ENCODE measurements around the gene WDR47. TPM values are rescaled to one million over a fixed set of nuclear protein-coding genes. Genes with fewer than 3 reads are reported as not detected.

Gene WDR47
- polyA plus RNA-seq, 1 experiment = 7.3 TPM

GRCh38 chr1:108983114-108983513 lies 58.8 kb downstream of the WDR47 start:
- ChIA-PET POLR2A (no interaction called here), CTCF (interaction anchor here (0.7 to 1.4 kb wide), 2 partner anchors 10 to 49 kb away, joined by 3 to 4 read pairs; no protein-coding TSS in a partner anchor)
- Histone ChIP-seq H3K36me3 (ENCODE audit: control insufficient read depth, insufficient read depth, low read length) (peaks cover 3% of the 10 kb centered on the region; the same call in 1 of the 2 replicates), H3K27me3 (ENCODE audit: control insufficient read depth, insufficient read depth, low read length) (no peaks in the 10 kb centered on the region), H3K4me3 (ENCODE audit: low read depth, low read length) (no peak overlapping the region)
- TF ChIP-seq CTCF (IDR thresholded peaks at IDR 0.05; ENCODE audit: insufficient read depth, low read depth, low read length) = no peak
- no peak for DNase-seq (ENCODE audit: low read depth)

- ChIA-PET POLR2A (interaction anchor here (0.6 kb wide), 1 partner anchor 800 kb away, joined by 3 read pairs; no protein-coding TSS in a partner anchor), CTCF (interaction anchor here (0.6 kb wide), 1 partner anchor 26 kb away, joined by 3 read pairs; no protein-coding TSS in a partner anchor)
- peaks cover 2% of the 10 kb centered on the region for H3K36me3 ChIP-seq (ENCODE audit: control insufficient read depth, insufficient read depth, low read length)
- no peaks in the 10 kb centered on the region for H3K27me3 ChIP-seq (ENCODE audit: control insufficient read depth, insufficient read depth, low read length)
- no peak overlapping the region for H3K4me3 ChIP-seq (ENCODE audit: low read depth, low read length)
- TF ChIP-seq CTCF (IDR thresholded peaks at IDR 0.05; ENCODE audit: insufficient read depth, low read depth, low read length) = no peak
- no peak for DNase-seq (ENCODE audit: low read depth)
These were observed 65.2 kb downstream of the WDR47 start for GRCh38 chr1:108976658-108977057.

- Histone ChIP-seq H3K4me3 (ENCODE audit: low read depth, low read length) (no peak overlapping the region), H3K27me3 (ENCODE audit: control insufficient read depth, insufficient read depth, low read length) (no peaks in the 10 kb centered on the region), H3K36me3 (ENCODE audit: control insufficient read depth, insufficient read depth, low read length) (peaks cover 3% of the 10 kb centered on the region)
- POLR2A ChIA-PET = no interaction called here
- TF ChIP-seq CTCF (IDR thresholded peaks at IDR 0.05; ENCODE audit: insufficient read depth, low read depth, low read length) = no peak
- no peak for DNase-seq (ENCODE audit: low read depth)
- CTCF ChIA-PET = interaction anchor here (1.8 kb wide), 1 partner anchor 9 kb away, joined by 4 read pairs; no protein-coding TSS in a partner anchor
These were observed 69.0 kb downstream of the WDR47 start for GRCh38 chr1:108972951-108973350.

- POLR2A ChIA-PET = no interaction called here
These were observed 72.6 kb downstream of the WDR47 start for GRCh38 chr1:108969346-108969745.

More at GRCh38 chr1:108969346-108969745, 72.6 kb downstream of the WDR47 start:
- no peak for DNase-seq (ENCODE audit: low read depth)
- CTCF ChIA-PET = no interaction called here
- Histone ChIP-seq H3K4me3 (ENCODE audit: low read depth, low read length) (no peak overlapping the region), H3K36me3 (ENCODE audit: control insufficient read depth, insufficient read depth, low read length) (peaks cover 3% of the 10 kb centered on the region), H3K27me3 (ENCODE audit: control insufficient read depth, insufficient read depth, low read length) (no peaks in the 10 kb centered on the region)
- no peak for TF ChIP-seq CTCF (IDR thresholded peaks at IDR 0.05; ENCODE audit: insufficient read depth, low read depth, low read length)
